Keratinocyte (primary cell): Measurements from ENCODE around the gene RAPGEF4. TPM values are rescaled to one million over a fixed set of nuclear protein-coding genes. Genes with fewer than 3 reads are reported as not detected.

ENCODE experiments used
- DNase-seq: peaks from one replicate; pipeline ENCODE4 v3.0.0-alpha.2; 2011; ENCODE audit warnings: low read depth, missing footprints, low spot score
- FAIRE-seq: peaks from 2 replicates; lab custom pipeline; 2011; peaks lifted over from hg19 to GRCh38; lab: Jason Lieb, UNC
- H2AFZ ChIP-seq: 2 replicates; pipeline ENCODE4 v1.6.0; 2012; ENCODE audit warnings: low read length, control low read depth, inconsistent platforms; ENCODE audit not compliant: control insufficient read depth
- H3K27ac ChIP-seq: 2 replicates; pipeline ENCODE4 v1.5.1; 2011; ENCODE audit warnings: low read length; ENCODE audit not compliant: control insufficient read depth, insufficient read depth
- H3K27me3 ChIP-seq: 3 replicates; pipeline ENCODE4 v1.6.0; 2011; ENCODE audit warnings: low read length; ENCODE audit not compliant: control insufficient read depth, insufficient read depth; ENCODE audit errors: extremely low read depth
- H3K36me3 ChIP-seq, 2 experiments: 2 replicates in 1 of 2; 3 replicates in 1 of 2; pipeline ENCODE4 v1.5.1; 2011; ENCODE audit warnings: low read length in 2 of 2, mild to moderate bottlenecking in 1 of 2; ENCODE audit not compliant: control insufficient read depth in 2 of 2, insufficient read depth in 2 of 2; ENCODE audit errors: extremely low read depth in 1 of 2
- H3K4me1 ChIP-seq: 3 replicates; pipeline ENCODE4 v1.5.1; 2011; ENCODE audit warnings: low read length; ENCODE audit not compliant: control insufficient read depth, insufficient read depth; ENCODE audit errors: extremely low read depth
- H3K4me2 ChIP-seq: 3 replicates; pipeline ENCODE4 v1.6.0; 2011; ENCODE audit warnings: low read depth, low read length; ENCODE audit not compliant: control insufficient read depth, insufficient read depth; ENCODE audit errors: extremely low read depth
- H3K4me3 ChIP-seq, 3 experiments: fragments of 200-600 bp in 1 of 3; sonication (generic) in 1 of 3; 2 replicates in 2 of 3; 3 replicates in 1 of 3; pipeline ENCODE4 v1.5.1; 2011 to 2016; ENCODE audit warnings: low read length in 3 of 3, mild to moderate bottlenecking in 3 of 3, control low read depth in 2 of 3, inconsistent platforms in 1 of 3, low read depth in 1 of 3, mixed read lengths in 1 of 3, mixed run types in 1 of 3, moderate library complexity in 1 of 3; ENCODE audit not compliant: control insufficient read depth in 2 of 3, insufficient read depth in 2 of 3; ENCODE audit errors: extremely low read depth in 1 of 3
- H3K79me2 ChIP-seq: 2 replicates; pipeline ENCODE4 v1.6.0; 2012; ENCODE audit warnings: low read length; ENCODE audit not compliant: control insufficient read depth, insufficient read depth
- H3K9ac ChIP-seq: 3 replicates; pipeline ENCODE4 v1.6.0; 2011; ENCODE audit warnings: low read length; ENCODE audit not compliant: control insufficient read depth, insufficient read depth; ENCODE audit errors: extremely low read depth
- H3K9me1 ChIP-seq: 3 replicates; pipeline ENCODE4 v1.6.0; 2011; ENCODE audit warnings: low read length; ENCODE audit not compliant: control insufficient read depth, insufficient read depth; ENCODE audit errors: extremely low read depth
- H3K9me3 ChIP-seq: 2 replicates; pipeline ENCODE4 v1.5.1; 2012; ENCODE audit warnings: low read depth, low read length; ENCODE audit not compliant: control insufficient read depth
- H4K20me1 ChIP-seq: 3 replicates; pipeline ENCODE4 v1.6.0; 2011; ENCODE audit warnings: low read length; ENCODE audit not compliant: control insufficient read depth, insufficient read depth; ENCODE audit errors: extremely low read depth
- CTCF ChIP-seq, 3 experiments: IDR thresholded peaks in 1 of 3; conservative IDR thresholded peaks in 1 of 3; optimal IDR thresholded peaks in 1 of 3; 2 replicates in 2 of 3; 3 replicates in 1 of 3; pipeline versions ENCODE3 to v1.5.1; 2011; ENCODE audit warnings: low read length in 3 of 3, mild to moderate bottlenecking in 3 of 3, moderate library complexity in 2 of 3, control low read depth in 1 of 3, inconsistent platforms in 1 of 3; ENCODE audit not compliant: insufficient read depth in 2 of 3; ENCODE audit errors: extremely low read depth in 1 of 3
- EZH2 ChIP-seq: IDR thresholded peaks from one replicate; pipeline ENCODE4 v1.6.1; 2012; ENCODE audit warnings: inconsistent platforms, mild to moderate bottlenecking, low read length, moderate library complexity
- dilution Hi-C: fragments of 300-500 bp; cut with MboI; formaldehyde crosslinking; loops from one replicate; pipeline ENCODE4 v1.7.0; 2020; ENCODE audit warnings: low sequenced_read_pairs; ENCODE audit not compliant: extremely low pct_ligation_motif_present
- polyA plus RNA-seq, 5 experiments: library from polyadenylated mRNA; depleted of rRNA in 3 of 5; stranded (reverse) in 3 of 5; stranded (forward) in 1 of 5; unstranded in 1 of 5; fragments of >200 nt; gene quantifications; 1 replicate in 1 of 5; 2 replicates in 3 of 5; 3 replicates in 1 of 5; pipeline versions ENCODE4 v1.2.1 to v1.2.3, GENCODE V29; 2011 to 2012; ENCODE audit warnings: missing spikeins in 2 of 5, low read depth in 1 of 5, low replicate concordance in 1 of 5

The RAPGEF4 gene
- polyA plus RNA-seq, 1 donor (not counting 4 experiments of a cell fraction or from before 2014, with no cell fraction given) = 1.6 TPM

- TF ChIP-seq CTCF (optimal IDR thresholded peaks at IDR 0.05 in 1 of 3, IDR thresholded peaks at IDR 0.05 in 1 of 3, conservative IDR thresholded peaks at IDR 0.05 in 1 of 3; ENCODE audit: extremely low read depth in 1 of 3, insufficient read depth in 2 of 3, low read length in 3 of 3) = no peak
- TF ChIP-seq EZH2 = no peak
- Histone ChIP-seq H3K4me2 (no peak overlapping the region), H3K9me1 (no peaks in the 10 kb centered on the region), H3K4me3 (no peak overlapping the region), H2AFZ (no peak overlapping the region), H4K20me1 (no peaks in the 10 kb centered on the region), H3K27ac (no peak overlapping the region), H3K36me3 (no peaks in the 10 kb centered on the region), H3K9me3 (no peaks in the 10 kb centered on the region), H3K4me1 (no peaks in the 10 kb centered on the region), H3K9ac (no peak overlapping the region), H3K79me2 (no peaks in the 10 kb centered on the region), H3K27me3 (no peaks in the 10 kb centered on the region)
- dilution Hi-C loops = loop anchor here (25.0 kb wide), 1 partner anchor 100 kb away; no protein-coding TSS in a partner anchor
- FAIRE-seq (no peak), DNase-seq (no peak)
Observed at GRCh38 chr2:172912266-172912665, 176.6 kb downstream of the RAPGEF4 start.

- H3K9me1 ChIP-seq = no peaks in the 10 kb centered on the region
- H3K4me1 ChIP-seq = no peaks in the 10 kb centered on the region
- no peak overlapping the region for H3K4me3 ChIP-seq
- peak overlapping the region; percentile 24 for H2AFZ ChIP-seq
- no peaks in the 10 kb centered on the region for H3K79me2 ChIP-seq
- H3K9me3 ChIP-seq = no peaks in the 10 kb centered on the region
- DNase-seq = no peak
- no peaks in the 10 kb centered on the region for H4K20me1 ChIP-seq
- dilution Hi-C loops = loop anchor here (25.0 kb wide), 1 partner anchor 102 kb away; no protein-coding TSS in a partner anchor
- H3K9ac ChIP-seq = no peak overlapping the region
- peak overlapping the region; percentile 6 for H3K4me2 ChIP-seq
- TF ChIP-seq CTCF (optimal IDR thresholded peaks at IDR 0.05 in 1 of 3, IDR thresholded peaks at IDR 0.05 in 1 of 3, conservative IDR thresholded peaks at IDR 0.05 in 1 of 3; ENCODE audit: extremely low read depth in 1 of 3, insufficient read depth in 2 of 3, low read length in 3 of 3) (no peak), EZH2 (no peak)
- no peaks in the 10 kb centered on the region for H3K36me3 ChIP-seq
- H3K27me3 ChIP-seq = no peaks in the 10 kb centered on the region
- H3K27ac ChIP-seq = no peak overlapping the region
- FAIRE-seq = no peak
Observed at GRCh38 chr2:172914341-172915008, 178.8 kb downstream of the RAPGEF4 start.
